SKM-1 treated with dmso at 0.1 percent for 144 hours (cell line): ENCODE data around the gene TMEM88.
"Not testable (repeated sequence)": the region's sequence is repeated elsewhere in the genome, so short reads cannot be mapped to it uniquely, and the experiment has no call there.

Experiments used
- DNase-seq: peaks from one replicate; lab custom pipeline; 2025; ENCODE audit not compliant: unreplicated experiment; lab: John Stamatoyannopoulos, UW

The TMEM88 gene

GRCh38 chr17:7854851-7855659 is at the start of gene TMEM88:
Gene TMEM88 (plus strand): TSS chr17:7855066. CDS start chr17:7855075, 9 bp downstream.
- no peak for DNase-seq

GRCh38 chr17:7806587-7806986 is 48.3 kb upstream of the TMEM88 start:
- peak; percentile 26 for DNase-seq

GRCh38 chr17:7807206-7807605 is 47.7 kb upstream of the TMEM88 start:
- no peak for DNase-seq

- DNase-seq: no peak
Observed at GRCh38 chr17:7809086-7809790, 45.6 kb upstream of the TMEM88 start.

GRCh38 chr17:7809791-7810343 is 45.0 kb upstream of the TMEM88 start:
- not testable (repeated sequence) for DNase-seq

GRCh38 chr17:7811251-7811650 is 43.6 kb upstream of the TMEM88 start:
- DNase-seq: no peak

- no peak for DNase-seq
Observed at GRCh38 chr17:7814969-7815368, 39.9 kb upstream of the TMEM88 start.

GRCh38 chr17:7816926-7817642 is 37.8 kb upstream of the TMEM88 start:
- no peak for DNase-seq

GRCh38 chr17:7817643-7817964 is 37.3 kb upstream of the TMEM88 start:
- no peak for DNase-seq

GRCh38 chr17:7818026-7818425 is 36.8 kb upstream of the TMEM88 start:
- no peak for DNase-seq

GRCh38 chr17:7818746-7819645 is 35.9 kb upstream of the TMEM88 start:
- no peak for DNase-seq

GRCh38 chr17:7820231-7820630 is 34.6 kb upstream of the TMEM88 start:
- DNase-seq: no peak

- no peak for DNase-seq
Observed at GRCh38 chr17:7822126-7822525, 32.7 kb upstream of the TMEM88 start.

GRCh38 chr17:7823581-7824001 is 31.3 kb upstream of the TMEM88 start:
- DNase-seq: no peak

- DNase-seq: no peak
Observed at GRCh38 chr17:7824021-7824924, 30.6 kb upstream of the TMEM88 start.

- DNase-seq: no peak
Observed at GRCh38 chr17:7825206-7825990, 29.5 kb upstream of the TMEM88 start.

GRCh38 chr17:7830616-7831015 is 24.2 kb upstream of the TMEM88 start:
- no peak for DNase-seq

- DNase-seq: no peak
Observed at GRCh38 chr17:7831233-7831632, 23.6 kb upstream of the TMEM88 start.

- no peak for DNase-seq
Observed at GRCh38 chr17:7832431-7832830, 22.4 kb upstream of the TMEM88 start.
